Pancreas (tissue), 10 donors: ENCODE results near the gene RAPGEF5. TPM values are rescaled to one million over a fixed set of nuclear protein-coding genes. Genes with fewer than 3 reads are reported as not detected.

Experiments used
- ATAC-seq, 4 donors: fragments of 200-7000 bp; cut with Tn5 transposase; one replicate each; pipeline versions ENCODE4 v1.8.0 to v1.9.1; 2020; ENCODE audit warnings: mild to moderate bottlenecking in 4 of 4, moderate library complexity in 4 of 4
- DNase-seq, 6 donors: peaks; one replicate each; pipeline ENCODE4 v3.0.0-alpha.2; 2020
- FAIRE-seq: peaks from 2 replicates; lab custom pipeline; 2012; peaks lifted over from hg19 to GRCh38; lab: Jason Lieb, UNC
- H3K27ac ChIP-seq, 4 donors: fragments of 200-600 bp; sonication (generic); 1 replicate in 3 of 4; 2 replicates in 1 of 4; pipeline versions ENCODE4 v1.5.0 to v1.8.0; 2020
- H3K27me3 ChIP-seq, 4 donors: fragments of 200-600 bp; one replicate each; pipeline ENCODE4 v1.8.0; 2021
- H3K36me3 ChIP-seq, 3 donors: fragments of 200-600 bp; sonication (generic) in 1 of 3; one replicate each; pipeline versions ENCODE4 v1.5.0 to v1.8.0; 2020 to 2021
- H3K4me1 ChIP-seq, 3 donors: fragments of 200-600 bp; one replicate each; pipeline ENCODE4 v1.8.0; 2021
- H3K4me3 ChIP-seq, 4 donors: fragments of 200-600 bp; sonication (generic) in 2 of 4; one replicate each; pipeline versions ENCODE4 v1.5.0 to v1.8.0; 2020 to 2021
- H3K9me3 ChIP-seq, 4 donors: fragments of 200-600 bp; one replicate each; pipeline ENCODE4 v1.8.0; 2021
- CTCF ChIP-seq, 4 donors: fragments of 200-600 bp; sonication (generic) in 3 of 4; IDR thresholded peaks; one replicate each; pipeline versions ENCODE4 v1.5.0 to v1.8.0; 2021; ENCODE audit warnings: antibody characterized with exemption in 4 of 4
- WGBS, 2 donors: extraction: QIAGEN DNeasy Blood & Tissue Kit; methylation state at CpG; one replicate each; pipeline ENCODE4 v1.1.7; 2013; 5-methylcytosine and 5-hydroxymethylcytosine counted together
- intact Hi-C, 3 donors: fragments of 100-400 bp; cut with DNase I; formaldehyde crosslinking; loops; one replicate each; pipeline versions ENCODE4 v1.11.1 to v1.14.2; 2022
- polyA plus RNA-seq, 2 donors: library from polyadenylated mRNA; stranded (reverse); fragments of 200-250 nt; gene quantifications; one replicate each; pipeline ENCODE4 v1.2.3, GENCODE V29; 2013
- total RNA-seq, 6 donors: library from RNA; stranded (reverse); fragmentation: NEBNext Ultra II Directional in 4 of 6; extraction: Animal tissue kit (Norgen Biotek cat#: 25700) in 4 of 6; gene quantifications; one replicate each; pipeline versions ENCODE4 v1.2.1 to v1.2.4, GENCODE V29; 2021 to 2023
- donor health status: healthy with polysubstance abuse.
- donor health status: DM: no; HTN: no; CAD: no; lungs with moderate emphysema.
- donor health status: DM: no; HTN: no; CAD: no.
- donor health status: control.
- donor health status: control.
- donor health status: Bipolar disorder and iron deficiency.
- donor health status: DM: yes; HTN: yes; CAD: no.
- donor health status: DM: no; HTN: no; CAD: no.
- donor health status: DM: no; HTN: no; CAD: no.
- donor health status: DM: yes; HTN: yes; CAD: no.

Gene RAPGEF5
- total and polyA plus RNA-seq, 8 donors, result 7.5 to 38.9 (median 29.1) TPM

- H3K36me3 ChIP-seq, result no peaks in the 10 kb centered on the region
- WGBS, 2 donors, result 10% methylated on average over 2 of the region's 2 CpGs
- peak overlapping the region; percentile 2 to 89 (median 64) for H3K27ac ChIP-seq
- ATAC-seq (peak; percentile 88 to 94 (median 92)), FAIRE-seq (peak; percentile 26), DNase-seq (peak in 2 of 6 donors; percentile 32 to 38)
- no peaks in the 10 kb centered on the region for H3K27me3 ChIP-seq
- H3K9me3 ChIP-seq, result no peaks in the 10 kb centered on the region
- no peak overlapping the region for H3K4me3 ChIP-seq
- H3K4me1 ChIP-seq, result peaks cover 34 to 59% (median 54%) of the 10 kb centered on the region in 3 donors
- no peak for TF ChIP-seq CTCF (IDR thresholded peaks at IDR 0.05)
- intact Hi-C loops, result no loop called here
Measured at GRCh38 chr7:22346383-22347107, 10.4 kb downstream of the RAPGEF5 start.

- FAIRE-seq (no peak), DNase-seq (no peak), ATAC-seq (no peak)
- no peaks in the 10 kb centered on the region for H3K9me3 ChIP-seq
- WGBS, 2 donors, result 91 to 92% methylated on average over 3 of the region's 3 CpGs
- peaks cover 29 to 40% (median 40%) of the 10 kb centered on the region in 3 donors for H3K4me1 ChIP-seq
- no peak for TF ChIP-seq CTCF (IDR thresholded peaks at IDR 0.05)
- no peaks in the 10 kb centered on the region for H3K27me3 ChIP-seq
- intact Hi-C loops, result no loop called here
- H3K36me3 ChIP-seq, result no peaks in the 10 kb centered on the region
- peak overlapping the region in 2 of 4 donors; percentile 79 to 89 for H3K27ac ChIP-seq
- no peak overlapping the region for H3K4me3 ChIP-seq
Measured at GRCh38 chr7:22344655-22345054, 12.3 kb downstream of the RAPGEF5 start.

GRCh38 chr7:22343612-22344011 lies 13.3 kb downstream of the RAPGEF5 start:
- no peak for FAIRE-seq

GRCh38 chr7:22343071-22343470 lies 13.9 kb downstream of the RAPGEF5 start:
- ATAC-seq, result no peak
- no peak for FAIRE-seq
- no peaks in the 10 kb centered on the region for H3K36me3 ChIP-seq
- no peaks in the 10 kb centered on the region for H3K9me3 ChIP-seq
- no peak for DNase-seq
- WGBS, 2 donors, result 92 to 96% methylated on average over 5 of the region's 5 CpGs
- TF ChIP-seq CTCF (IDR thresholded peaks at IDR 0.05), result no peak
- peaks cover 27 to 34% (median 32%) of the 10 kb centered on the region in 3 donors for H3K4me1 ChIP-seq
- H3K27me3 ChIP-seq, result no peaks in the 10 kb centered on the region
- no peak overlapping the region for H3K4me3 ChIP-seq
- no peak overlapping the region for H3K27ac ChIP-seq
- intact Hi-C loops, result no loop called here

More at GRCh38 chr7:22343612-22344011, 13.3 kb downstream of the RAPGEF5 start:
- intact Hi-C loops, result no loop called here
- H3K27ac ChIP-seq, result peak overlapping the region in 1 of 4 donors; percentile 1
- no peaks in the 10 kb centered on the region for H3K9me3 ChIP-seq
- TF ChIP-seq CTCF (IDR thresholded peaks at IDR 0.05), result no peak
- no peak overlapping the region for H3K4me3 ChIP-seq
- H3K27me3 ChIP-seq, result no peaks in the 10 kb centered on the region
- WGBS, 2 donors, result 75% methylated on average over 7 of the region's 7 CpGs
- peaks cover 29 to 38% (median 36%) of the 10 kb centered on the region in 3 donors for H3K4me1 ChIP-seq
- ATAC-seq, result no peak
- DNase-seq, result no peak
- no peaks in the 10 kb centered on the region for H3K36me3 ChIP-seq
